Measurements from ENCODE around the gene ENAH. TPM values are rescaled to one million over a fixed set of nuclear protein-coding genes. Genes with fewer than 3 reads are reported as not detected.
"Not testable (repeated sequence)": the region's sequence is repeated elsewhere in the genome, so short reads cannot be mapped to it uniquely, and the experiment has no call there.

Gene ENAH
- total RNA-seq, 2 experiments from 2014 or later = 0.84 to 1.1 TPM

DNA sequence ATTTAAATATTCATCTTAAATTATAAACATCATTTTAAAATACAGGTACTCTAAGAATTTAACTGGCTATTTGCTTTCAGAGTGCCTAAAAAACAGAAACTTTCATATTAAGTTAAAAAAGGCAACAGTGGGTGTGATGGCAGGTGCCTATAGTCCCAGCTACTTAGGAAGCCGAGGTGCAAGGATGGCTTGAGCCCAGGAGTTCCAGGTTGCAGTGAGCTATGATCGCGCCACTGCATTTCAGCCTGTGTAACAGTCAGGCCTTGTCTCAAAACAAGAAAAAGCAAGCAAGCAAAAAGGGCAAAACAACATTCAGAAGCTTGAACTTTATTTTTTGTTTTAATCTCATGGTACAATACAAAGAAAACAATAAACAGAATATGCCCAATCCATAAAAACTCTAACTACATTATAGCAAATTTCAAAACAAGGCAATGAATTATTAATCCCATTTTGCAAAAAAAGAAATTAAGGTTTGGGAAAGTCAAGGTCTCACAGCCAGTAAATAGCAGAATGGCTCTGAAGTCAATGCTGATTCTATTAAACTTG is 15.2 kb downstream of the ENAH start:
- H3K9me3 Mint-ChIP-seq = no peaks in the 10 kb centered on the region
- DNase-seq = no peak
- H3K36me3 Mint-ChIP-seq = no peaks in the 10 kb centered on the region
- H3K27ac Mint-ChIP-seq = no peak overlapping the region
- H3K4me3 Mint-ChIP-seq = no peak overlapping the region
- H3K4me1 Mint-ChIP-seq = no peaks in the 10 kb centered on the region
- H3K27me3 Mint-ChIP-seq = no peaks in the 10 kb centered on the region

DNA sequence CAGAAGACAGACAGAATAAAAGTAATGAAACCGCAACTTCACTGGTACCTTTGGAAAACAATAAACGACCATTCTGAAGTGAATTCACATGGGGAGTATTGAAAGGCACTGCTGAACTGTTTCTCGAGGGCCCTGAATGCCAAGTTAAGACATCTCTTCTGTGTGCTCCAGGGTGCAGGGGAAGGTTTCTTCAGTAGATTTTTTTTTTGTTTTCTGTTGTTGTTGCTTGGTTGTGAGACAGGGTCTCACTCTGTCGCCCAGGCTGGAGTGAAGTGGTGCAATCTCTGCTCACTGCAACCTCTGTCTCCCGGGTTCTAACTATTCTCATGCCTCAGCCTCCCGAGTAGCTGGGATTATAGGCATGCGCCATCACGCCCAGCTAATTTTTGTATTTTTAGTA is 15.9 kb downstream of the ENAH start:
- not testable (repeated sequence) for H3K4me1 Mint-ChIP-seq, H3K9me3 Mint-ChIP-seq, H3K4me3 Mint-ChIP-seq, DNase-seq, H3K27me3 Mint-ChIP-seq, H3K27ac Mint-ChIP-seq, H3K36me3 Mint-ChIP-seq

DNA sequence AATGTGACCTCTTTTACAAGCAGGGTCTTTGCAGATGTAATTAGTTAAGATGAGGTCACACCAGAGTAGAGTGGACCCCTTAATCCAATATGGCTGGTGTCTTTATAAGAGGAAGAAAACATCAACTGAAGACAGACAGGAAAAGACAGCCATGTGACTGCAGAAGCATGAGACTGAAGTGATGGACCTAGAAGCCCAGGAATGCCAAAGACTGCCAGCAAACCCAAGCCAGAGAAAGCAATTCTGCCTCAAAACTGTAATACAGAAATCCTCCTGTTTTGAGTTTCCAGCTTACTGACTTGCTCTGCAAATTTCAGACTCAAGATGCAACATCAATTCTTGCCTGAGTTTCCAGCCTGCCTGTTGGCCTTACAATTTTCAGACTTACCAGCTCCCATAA is 17.3 kb downstream of the ENAH start:
- H3K4me3 Mint-ChIP-seq = no peak overlapping the region
- H3K4me1 Mint-ChIP-seq = no peaks in the 10 kb centered on the region
- H3K27me3 Mint-ChIP-seq = no peaks in the 10 kb centered on the region
- no peaks in the 10 kb centered on the region for H3K36me3 Mint-ChIP-seq
- H3K9me3 Mint-ChIP-seq = no peaks in the 10 kb centered on the region
- H3K27ac Mint-ChIP-seq = no peak overlapping the region
- DNase-seq = no peak

- peaks cover 10% of the 10 kb centered on the region for H3K27me3 Mint-ChIP-seq
- H3K4me1 Mint-ChIP-seq, H3K27ac Mint-ChIP-seq, H3K36me3 Mint-ChIP-seq, H3K4me3 Mint-ChIP-seq, DNase-seq, H3K9me3 Mint-ChIP-seq: not testable (repeated sequence)
These were observed 20.1 kb downstream of the ENAH start for GRCh38 chr1:225632836-225633235.

DNA sequence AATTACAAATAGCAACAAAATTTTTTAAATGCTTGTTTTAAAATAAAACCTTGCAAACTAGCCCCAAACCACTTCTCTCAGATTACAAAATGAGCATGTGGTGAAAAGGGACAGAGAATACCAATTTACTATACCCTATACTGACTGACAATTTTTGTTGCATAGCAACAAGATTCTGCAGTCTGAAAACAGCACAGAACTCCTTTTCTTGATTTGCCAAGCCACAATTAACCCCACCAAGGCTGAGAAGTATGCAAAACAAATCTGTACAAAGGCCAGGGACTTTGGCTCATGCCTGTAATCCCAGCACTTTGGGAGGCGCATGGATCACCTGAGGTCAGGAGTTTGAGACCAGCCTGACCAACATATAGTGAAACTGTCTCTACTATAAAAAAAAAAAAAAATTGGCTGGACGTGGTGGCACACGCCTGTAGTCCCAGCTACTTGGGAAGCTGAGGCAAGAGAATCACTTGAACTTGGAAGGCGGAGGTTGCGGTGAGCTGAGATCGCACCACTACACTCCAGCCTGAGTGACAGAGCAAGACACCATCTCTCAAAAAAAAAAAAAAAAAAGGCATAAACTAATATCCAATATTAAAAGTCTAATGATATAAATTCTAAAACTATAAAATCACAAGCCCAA is 21.8 kb downstream of the ENAH start:
- H3K27ac Mint-ChIP-seq = no peak overlapping the region
- no peaks in the 10 kb centered on the region for H3K36me3 Mint-ChIP-seq
- peaks cover 14% of the 10 kb centered on the region for H3K27me3 Mint-ChIP-seq
- no peak overlapping the region for H3K4me3 Mint-ChIP-seq
- no peaks in the 10 kb centered on the region for H3K9me3 Mint-ChIP-seq
- H3K4me1 Mint-ChIP-seq = no peaks in the 10 kb centered on the region
- DNase-seq = no peak

- no peak overlapping the region for H3K27ac Mint-ChIP-seq
- DNase-seq = no peak
- H3K4me1 Mint-ChIP-seq = no peaks in the 10 kb centered on the region
These were observed 23.4 kb downstream of the ENAH start for GRCh38 chr1:225629483-225629882.

DNA sequence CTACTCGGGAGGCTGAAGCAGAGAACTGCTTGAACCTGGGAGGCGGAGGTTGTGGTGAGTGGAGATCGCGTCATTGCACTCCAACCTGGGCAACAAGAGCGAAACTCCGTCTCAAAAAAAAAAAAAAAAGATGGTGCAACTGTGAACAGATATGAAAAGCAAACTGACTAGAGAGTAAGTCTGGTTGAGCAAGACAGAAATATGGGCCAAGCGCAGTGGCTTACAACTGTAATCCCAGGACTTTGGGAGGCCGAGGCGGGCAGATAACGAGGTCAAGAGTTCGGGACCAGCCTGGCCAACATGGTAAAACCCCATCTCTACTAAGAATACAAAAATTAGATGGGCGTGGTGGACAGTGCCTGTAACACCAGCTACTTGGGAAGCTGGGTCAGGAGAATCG is 24.1 kb downstream of the ENAH start:
- not testable (repeated sequence) for DNase-seq, H3K27ac Mint-ChIP-seq, H3K4me1 Mint-ChIP-seq, H3K36me3 Mint-ChIP-seq, H3K9me3 Mint-ChIP-seq, H3K4me3 Mint-ChIP-seq
- H3K27me3 Mint-ChIP-seq = peaks cover 14% of the 10 kb centered on the region

More at GRCh38 chr1:225629483-225629882, 23.4 kb downstream of the ENAH start:
- Mint-ChIP-seq H3K4me3 (no peak overlapping the region), H3K9me3 (no peaks in the 10 kb centered on the region), H3K36me3 (no peaks in the 10 kb centered on the region), H3K27me3 (peaks cover 14% of the 10 kb centered on the region)

DNA sequence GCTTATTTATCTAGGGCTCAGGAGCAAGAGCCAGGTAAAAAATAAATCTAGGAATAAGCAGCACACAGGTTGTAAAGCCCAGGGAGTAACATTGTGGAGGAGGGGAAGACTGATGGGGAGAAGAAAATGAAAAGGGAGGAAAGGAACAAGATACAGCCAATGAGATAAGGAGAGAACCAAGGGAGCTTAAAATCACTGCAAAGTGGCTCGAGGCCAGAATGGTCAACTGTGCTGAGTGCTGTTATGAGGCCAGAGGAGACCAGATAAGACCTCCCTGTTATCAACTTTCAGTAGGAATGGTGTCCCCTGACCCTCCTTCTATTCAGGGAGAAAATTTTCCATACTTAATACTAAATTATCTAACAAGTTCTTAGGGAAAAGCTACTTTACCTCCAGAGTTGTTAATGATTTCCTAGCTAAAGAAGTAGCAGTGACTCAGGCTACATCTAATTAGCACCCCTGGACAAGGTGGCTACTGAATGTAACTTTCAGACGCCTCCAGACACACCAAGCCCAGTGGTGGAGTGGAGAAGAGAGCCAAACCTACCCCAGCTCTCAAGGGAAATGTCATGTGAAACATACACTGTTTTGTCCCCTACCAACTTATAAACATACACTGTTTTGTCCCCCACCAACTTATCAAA is 25.5 kb downstream of the ENAH start:
- H3K4me1 Mint-ChIP-seq = no peaks in the 10 kb centered on the region
- peaks cover 14% of the 10 kb centered on the region for H3K27me3 Mint-ChIP-seq
- DNase-seq = no peak
- no peak overlapping the region for H3K27ac Mint-ChIP-seq
- no peaks in the 10 kb centered on the region for H3K36me3 Mint-ChIP-seq
- no peak overlapping the region for H3K4me3 Mint-ChIP-seq
- no peaks in the 10 kb centered on the region for H3K9me3 Mint-ChIP-seq

- Mint-ChIP-seq H3K27me3 (peaks cover 14% of the 10 kb centered on the region), H3K36me3 (no peaks in the 10 kb centered on the region), H3K4me3 (no peak overlapping the region), H3K9me3 (no peaks in the 10 kb centered on the region), H3K4me1 (no peaks in the 10 kb centered on the region), H3K27ac (no peak overlapping the region)
- no peak for DNase-seq
These were observed 26.2 kb downstream of the ENAH start for GRCh38 chr1:225626698-225627097.

DNA sequence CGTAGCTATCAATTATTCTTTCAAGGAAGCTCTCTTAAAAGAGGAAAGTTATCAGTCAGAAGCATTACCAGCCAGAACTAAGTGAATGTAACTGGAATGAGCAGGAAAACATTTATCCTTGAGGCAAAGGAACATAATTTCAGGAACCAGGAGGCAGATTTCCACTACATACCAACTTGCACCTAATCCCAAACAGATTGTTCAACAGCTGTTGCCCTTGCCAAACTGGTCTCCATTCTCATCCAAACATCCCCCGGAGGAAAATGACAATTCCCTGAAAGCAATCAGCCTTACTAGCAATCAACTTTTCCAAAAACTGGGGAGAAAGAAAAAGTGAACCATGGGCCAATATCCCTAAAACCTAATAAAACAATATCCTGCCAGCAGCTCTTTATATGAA is 35.0 kb downstream of the ENAH start:
- Mint-ChIP-seq H3K27ac (no peak overlapping the region), H3K36me3 (no peaks in the 10 kb centered on the region), H3K4me1 (no peaks in the 10 kb centered on the region), H3K4me3 (no peak overlapping the region), H3K9me3 (peaks cover 1% of the 10 kb centered on the region), H3K27me3 (no peaks in the 10 kb centered on the region)
- no peak for DNase-seq

GRCh38 chr1:225617479-225617878 is 35.4 kb downstream of the ENAH start:
- H3K4me1 Mint-ChIP-seq = no peaks in the 10 kb centered on the region
- no peak overlapping the region for H3K4me3 Mint-ChIP-seq
- DNase-seq = no peak
- peaks cover 1% of the 10 kb centered on the region for H3K9me3 Mint-ChIP-seq
- H3K27ac Mint-ChIP-seq = no peak overlapping the region
- H3K36me3 Mint-ChIP-seq = no peaks in the 10 kb centered on the region
- no peaks in the 10 kb centered on the region for H3K27me3 Mint-ChIP-seq

GRCh38 chr1:225615403-225615790 is 37.5 kb downstream of the ENAH start:
- H3K4me3 Mint-ChIP-seq, H3K27ac Mint-ChIP-seq, H3K36me3 Mint-ChIP-seq, H3K9me3 Mint-ChIP-seq, H3K4me1 Mint-ChIP-seq, H3K27me3 Mint-ChIP-seq, DNase-seq: not testable (repeated sequence)

GRCh38 chr1:225613006-225613405 is 39.9 kb downstream of the ENAH start:
- Mint-ChIP-seq H3K27ac (no peak overlapping the region), H3K36me3 (no peaks in the 10 kb centered on the region), H3K4me3 (no peak overlapping the region), H3K4me1 (no peaks in the 10 kb centered on the region), H3K27me3 (no peaks in the 10 kb centered on the region), H3K9me3 (peaks cover 1% of the 10 kb centered on the region)
- no peak for DNase-seq

- Mint-ChIP-seq H3K27me3 (no peaks in the 10 kb centered on the region), H3K4me1 (no peaks in the 10 kb centered on the region), H3K4me3 (no peak overlapping the region), H3K36me3 (no peaks in the 10 kb centered on the region), H3K27ac (no peak overlapping the region), H3K9me3 (peaks cover 1% of the 10 kb centered on the region)
- no peak for DNase-seq
These were observed 40.6 kb downstream of the ENAH start for GRCh38 chr1:225612287-225612686.

GRCh38 chr1:225611537-225612223 is 41.2 kb downstream of the ENAH start:
- no peak for DNase-seq
- H3K27ac Mint-ChIP-seq = no peak overlapping the region
- no peak overlapping the region for H3K4me3 Mint-ChIP-seq
- no peaks in the 10 kb centered on the region for H3K27me3 Mint-ChIP-seq
- H3K36me3 Mint-ChIP-seq = no peaks in the 10 kb centered on the region
- no peaks in the 10 kb centered on the region for H3K4me1 Mint-ChIP-seq
- peaks cover 1% of the 10 kb centered on the region for H3K9me3 Mint-ChIP-seq
